Measurements from ENCODE around the gene CGNL1.

CGNL1 gene

GRCh38 chr15:57562196-57562769 is 186.0 kb downstream of the CGNL1 start:
- no peak for TF ChIP-seq CTCF (IDR thresholded peaks at IDR 0.05; ENCODE audit: low read depth, low read length)
- H3K4me3 ChIP-seq (ENCODE audit: low read depth, low read length): no peak overlapping the region

GRCh38 chr15:57563416-57563815 is 187.1 kb downstream of the CGNL1 start:
- H3K4me3 ChIP-seq (ENCODE audit: low read depth, low read length): no peak overlapping the region
- TF ChIP-seq CTCF (IDR thresholded peaks at IDR 0.05; ENCODE audit: low read depth, low read length): no peak

GRCh38 chr15:57565311-57565710 is 189.0 kb downstream of the CGNL1 start:
- H3K4me3 ChIP-seq (ENCODE audit: low read depth, low read length): no peak overlapping the region
- no peak for TF ChIP-seq CTCF (IDR thresholded peaks at IDR 0.05; ENCODE audit: low read depth, low read length)

GRCh38 chr15:57566834-57567233 is 190.5 kb downstream of the CGNL1 start:
- no peak overlapping the region for H3K4me3 ChIP-seq (ENCODE audit: low read depth, low read length)
- TF ChIP-seq CTCF (IDR thresholded peaks at IDR 0.05; ENCODE audit: low read depth, low read length): no peak

- TF ChIP-seq CTCF (IDR thresholded peaks at IDR 0.05; ENCODE audit: low read depth, low read length): no peak
- H3K4me3 ChIP-seq (ENCODE audit: low read depth, low read length): no peak overlapping the region
These were observed 191.6 kb downstream of the CGNL1 start for GRCh38 chr15:57567891-57568290.

GRCh38 chr15:57568299-57568698 is 192.0 kb downstream of the CGNL1 start:
- no peak overlapping the region for H3K4me3 ChIP-seq (ENCODE audit: low read depth, low read length)
- no peak for TF ChIP-seq CTCF (IDR thresholded peaks at IDR 0.05; ENCODE audit: low read depth, low read length)

- no peak for TF ChIP-seq CTCF (IDR thresholded peaks at IDR 0.05; ENCODE audit: low read depth, low read length)
- no peak overlapping the region for H3K4me3 ChIP-seq (ENCODE audit: low read depth, low read length)
These were observed 194.0 kb downstream of the CGNL1 start for GRCh38 chr15:57570340-57570739.
